Measurements from ENCODE around the gene ZNF227. TPM values are rescaled to one million over a fixed set of nuclear protein-coding genes. Genes with fewer than 3 reads are reported as not detected.

The ZNF227 gene
- total and polyA plus RNA-seq, 2 donors (not counting 1 experiment from before 2014, with no cell fraction given), result 5.9 to 49.5 TPM

DNA sequence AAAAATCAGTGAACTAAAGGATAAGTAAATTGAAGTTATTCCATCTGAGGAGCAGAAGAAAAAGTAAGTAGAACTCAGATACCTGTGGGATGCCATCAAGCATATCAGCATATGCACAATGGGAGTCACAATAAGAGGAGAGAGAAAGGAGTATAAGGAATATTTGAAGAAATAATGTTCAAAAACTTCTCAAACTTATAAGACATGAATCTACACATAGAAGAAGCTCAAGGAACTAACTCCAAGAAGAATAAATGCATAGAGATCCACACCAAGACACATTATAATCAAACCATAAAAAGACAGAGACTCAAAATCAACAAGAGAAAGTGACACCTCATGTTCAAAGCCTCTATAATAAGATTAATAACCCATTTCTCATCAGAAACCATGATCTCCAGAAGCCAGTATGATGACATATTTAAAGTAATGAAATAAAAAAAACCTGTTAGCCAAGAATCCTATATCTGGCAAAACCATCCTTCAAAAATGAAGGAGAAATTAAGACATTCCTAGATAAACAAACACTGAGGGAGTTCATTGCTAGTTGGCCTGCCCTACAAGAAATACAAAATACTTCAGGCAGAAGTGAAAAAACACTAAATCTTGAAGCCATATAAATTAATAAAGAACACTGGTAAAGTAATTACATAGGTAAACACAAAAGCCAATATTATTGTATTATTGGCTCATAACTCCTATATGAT lies 43.5 kb downstream of the ZNF227 start:
- CTCF ChIA-PET, result no interaction called here
- no peak overlapping the region for H3K4me3 Mint-ChIP-seq
- no peak for DNase-seq
- Histone ChIP-seq H3K4me2 (replicated peaks; ENCODE audit: low read depth, low read length, poor library complexity, severe bottlenecking) (no peak overlapping the region), H3K4me3 (ENCODE audit: control extremely low read depth in 1 of 5, extremely low read depth in 1 of 5, insufficient read depth in 1 of 5, low read depth in 2 of 5, low read length in 4 of 5) (no peak overlapping the region), H3K79me2 (ENCODE audit: control insufficient read depth, insufficient read depth, low read length) (no peaks in the 10 kb centered on the region), H3K27ac (ENCODE audit: low read length in 2 of 2) (no peak overlapping the region), H3K9ac (ENCODE audit: low read length) (no peak overlapping the region), H2AFZ (ENCODE audit: insufficient read depth, low read depth, low read length, poor library complexity, severe bottlenecking) (no peak overlapping the region), H4K20me1 (ENCODE audit: control insufficient read depth, insufficient read depth, low read length, poor library complexity, severe bottlenecking) (no peaks in the 10 kb centered on the region), H3K9me3 (ENCODE audit: control extremely low read depth in 1 of 3, control insufficient read depth in 2 of 3, insufficient read depth in 1 of 3, low read length in 2 of 3) (peaks cover 16 to 42% (median 25%) of the 10 kb centered on the region in 3 donors), H3K4me1 (ENCODE audit: control insufficient read depth in 2 of 2, insufficient read depth in 2 of 2, low read length in 2 of 2) (peaks cover 5 to 13% of the 10 kb centered on the region in 2 donors), H3K27me3 (replicated peaks in 1 of 4; ENCODE audit: control extremely low read depth in 1 of 4, control insufficient read depth in 3 of 4, insufficient read depth in 4 of 4, low read length in 3 of 4) (no peaks in the 10 kb centered on the region), H3K36me3 (replicated peaks in 1 of 2; ENCODE audit: control extremely low read depth in 1 of 2, control insufficient read depth in 1 of 2, extremely low read depth in 1 of 2, insufficient read depth in 2 of 2, low read length in 1 of 2) (no peaks in the 10 kb centered on the region)
- H3K27ac Mint-ChIP-seq, result no peak overlapping the region
- TF ChIP-seq EZH2 (IDR thresholded peaks at IDR 0.05; ENCODE audit: borderline replicate concordance, insufficient read depth, low read depth, low read length, poor library complexity, severe bottlenecking), result no peak
- TF ChIP-seq, protein P1, sequence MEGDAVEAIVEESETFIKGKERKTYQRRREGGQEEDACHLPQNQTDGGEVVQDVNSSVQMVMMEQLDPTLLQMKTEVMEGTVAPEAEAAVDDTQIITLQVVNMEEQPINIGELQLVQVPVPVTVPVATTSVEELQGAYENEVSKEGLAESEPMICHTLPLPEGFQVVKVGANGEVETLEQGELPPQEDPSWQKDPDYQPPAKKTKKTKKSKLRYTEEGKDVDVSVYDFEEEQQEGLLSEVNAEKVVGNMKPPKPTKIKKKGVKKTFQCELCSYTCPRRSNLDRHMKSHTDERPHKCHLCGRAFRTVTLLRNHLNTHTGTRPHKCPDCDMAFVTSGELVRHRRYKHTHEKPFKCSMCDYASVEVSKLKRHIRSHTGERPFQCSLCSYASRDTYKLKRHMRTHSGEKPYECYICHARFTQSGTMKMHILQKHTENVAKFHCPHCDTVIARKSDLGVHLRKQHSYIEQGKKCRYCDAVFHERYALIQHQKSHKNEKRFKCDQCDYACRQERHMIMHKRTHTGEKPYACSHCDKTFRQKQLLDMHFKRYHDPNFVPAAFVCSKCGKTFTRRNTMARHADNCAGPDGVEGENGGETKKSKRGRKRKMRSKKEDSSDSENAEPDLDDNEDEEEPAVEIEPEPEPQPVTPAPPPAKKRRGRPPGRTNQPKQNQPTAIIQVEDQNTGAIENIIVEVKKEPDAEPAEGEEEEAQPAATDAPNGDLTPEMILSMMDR (IDR thresholded peaks at IDR 0.05), result no peak
- POLR2A ChIA-PET, result interaction anchor here (0.7 kb wide), 1 partner anchor 43 kb away, joined by 3 read pairs; no protein-coding TSS in a partner anchor
- H3K27me3 Mint-ChIP-seq, result no peaks in the 10 kb centered on the region
- H3K9me3 Mint-ChIP-seq (ENCODE audit: insufficient read depth), result peaks cover 22% of the 10 kb centered on the region
- H3K4me1 Mint-ChIP-seq, result peaks cover 12% of the 10 kb centered on the region
- ATAC-seq (ENCODE audit: low read depth), result no peak
- intact Hi-C loops (cut with micrococcal nuclease), result loop anchor here (5.0 kb wide), 1 partner anchor 51 kb away; the partner anchor contains the start of gene ZNF235

DNA sequence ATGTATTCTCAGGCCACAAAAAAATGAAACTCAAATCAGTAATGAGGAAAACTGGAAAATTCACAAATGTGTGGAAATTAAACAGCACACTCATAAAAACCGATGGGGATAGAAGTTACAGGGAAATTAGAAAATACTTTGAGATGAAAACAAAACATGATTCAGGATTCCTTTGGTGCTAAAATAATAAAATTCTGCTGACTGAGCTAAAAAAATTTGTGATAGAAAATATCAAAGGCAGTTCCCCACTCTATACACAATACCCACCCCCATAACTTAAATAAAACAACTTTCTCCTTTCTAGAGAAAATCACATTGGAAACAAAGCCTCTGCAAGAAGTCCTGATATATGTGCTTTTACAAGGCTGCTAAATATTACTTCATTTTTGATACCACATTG lies 45.8 kb downstream of the ZNF227 start:
- Mint-ChIP-seq H3K27ac (no peak overlapping the region), H3K9me3 (ENCODE audit: insufficient read depth) (peaks cover 31% of the 10 kb centered on the region), H3K4me3 (no peak overlapping the region), H3K4me1 (peaks cover 12% of the 10 kb centered on the region), H3K27me3 (no peaks in the 10 kb centered on the region)
- DNase-seq (no peak), ATAC-seq (ENCODE audit: low read depth) (no peak)
- H3K9ac ChIP-seq (ENCODE audit: low read length), result no peak overlapping the region
- no peak overlapping the region for H3K27ac ChIP-seq (ENCODE audit: low read length in 2 of 2)
- H3K79me2 ChIP-seq (ENCODE audit: control insufficient read depth, insufficient read depth, low read length), result no peaks in the 10 kb centered on the region
- TF ChIP-seq, protein P1 (IDR thresholded peaks at IDR 0.05), result no peak
- no peak for TF ChIP-seq EZH2 (IDR thresholded peaks at IDR 0.05; ENCODE audit: borderline replicate concordance, insufficient read depth, low read depth, low read length, poor library complexity, severe bottlenecking)
- no CpG with 5 or more reads among the region's 1 CpG for WGBS (ENCODE audit: insufficient coverage)
- H3K27me3 ChIP-seq (replicated peaks in 1 of 4; ENCODE audit: control extremely low read depth in 1 of 4, control insufficient read depth in 3 of 4, insufficient read depth in 4 of 4, low read length in 3 of 4), result no peaks in the 10 kb centered on the region
- H3K9me3 ChIP-seq (ENCODE audit: control extremely low read depth in 1 of 3, control insufficient read depth in 2 of 3, insufficient read depth in 1 of 3, low read length in 2 of 3), result peaks cover 14 to 40% (median 32%) of the 10 kb centered on the region in 3 donors
- CTCF ChIA-PET, result no interaction called here
- no peaks in the 10 kb centered on the region for H4K20me1 ChIP-seq (ENCODE audit: control insufficient read depth, insufficient read depth, low read length, poor library complexity, severe bottlenecking)
- peaks cover 5 to 13% of the 10 kb centered on the region in 2 donors for H3K4me1 ChIP-seq (ENCODE audit: control insufficient read depth in 2 of 2, insufficient read depth in 2 of 2, low read length in 2 of 2)
- no peak overlapping the region for H2AFZ ChIP-seq (ENCODE audit: insufficient read depth, low read depth, low read length, poor library complexity, severe bottlenecking)
- POLR2A ChIA-PET, result no interaction called here
- H3K36me3 ChIP-seq (replicated peaks in 1 of 2; ENCODE audit: control extremely low read depth in 1 of 2, control insufficient read depth in 1 of 2, extremely low read depth in 1 of 2, insufficient read depth in 2 of 2, low read length in 1 of 2), result no peaks in the 10 kb centered on the region
- H3K4me2 ChIP-seq (replicated peaks; ENCODE audit: low read depth, low read length, poor library complexity, severe bottlenecking), result no peak overlapping the region
- intact Hi-C loops (cut with micrococcal nuclease), result loop anchor here (2.0 to 5.0 kb wide), 2 partner anchors 45 to 49 kb away; partner anchors contain the start of genes ZNF227 and ZNF235
- H3K4me3 ChIP-seq (ENCODE audit: control extremely low read depth in 1 of 5, extremely low read depth in 1 of 5, insufficient read depth in 1 of 5, low read depth in 2 of 5, low read length in 4 of 5), result no peak overlapping the region
